IMR-90 (cell line): ENCODE results near the gene AP2B1. TPM values are rescaled to one million over a fixed set of nuclear protein-coding genes. Genes with fewer than 3 reads are reported as not detected.

ENCODE experiments used
- ATAC-seq: fragments of 200-7000 bp; cut with Tn5 transposase; 2 replicates; pipeline ENCODE4 v1.9.1; 2020; ENCODE audit warnings: low read depth, mild to moderate bottlenecking, moderate library complexity
- BruUV-seq: library from RNA; stranded (reverse); fragments of 400-500 nt; replicated peaks from 2 replicates; lab custom pipeline; 2021; lab: Mats Ljungman, UMichigan
- CTCF ChIA-PET: fragments of 300-600 bp; formaldehyde crosslinking; extraction: SDS; loops from one replicate; lab custom pipeline; 2021; ENCODE audit warnings: antibody characterized with exemption; lab: Yijun Ruan, JAX
- POLR2A ChIA-PET: fragments of 300-600 bp; sonication (Branson Sonifier 250); formaldehyde crosslinking; loops from one replicate; lab custom pipeline; 2022; ENCODE audit warnings: antibody characterized with exemption; ENCODE audit not compliant: unreplicated experiment; lab: Charles Lee
- DNase-seq: peaks from one replicate; pipeline ENCODE4 v3.0.0; 2013
- H2AFZ ChIP-seq: replicated peaks from 2 replicates; pipeline ENCODE3; 2013; ENCODE audit warnings: low read length, mild to moderate bottlenecking; ENCODE audit not compliant: poor library complexity
- H2AK5ac ChIP-seq: 2 replicates; pipeline ENCODE4 v1.6.1; 2013; ENCODE audit warnings: low read depth, low read length, inconsistent platforms
- H2AK9ac ChIP-seq: replicated peaks from 2 replicates; pipeline ENCODE3; 2013; ENCODE audit warnings: mild to moderate bottlenecking, low read depth, low read length, moderate library complexity; ENCODE audit not compliant: poor library complexity
- H2BK120ac ChIP-seq: 2 replicates; pipeline ENCODE4 v1.6.1; 2013; ENCODE audit warnings: low read depth, low read length, inconsistent platforms
- H2BK15ac ChIP-seq: 3 replicates; pipeline ENCODE4 v1.6.1; 2013; ENCODE audit warnings: low read depth, low read length, inconsistent platforms
- H2BK20ac ChIP-seq: 2 replicates; pipeline ENCODE4 v1.6.1; 2013; ENCODE audit warnings: low read depth, mild to moderate bottlenecking, inconsistent platforms, low read length, moderate library complexity
- H2BK5ac ChIP-seq: 2 replicates; pipeline ENCODE4 v1.6.1; 2013; ENCODE audit warnings: mild to moderate bottlenecking, low read depth, low read length, inconsistent platforms; ENCODE audit not compliant: poor library complexity, severe bottlenecking
- H3K14ac ChIP-seq: replicated peaks from 2 replicates; pipeline ENCODE4 v1.6.1; 2013; ENCODE audit warnings: low read depth, low read length, inconsistent platforms
- H3K18ac ChIP-seq: 2 replicates; pipeline ENCODE4 v1.6.1; 2013; ENCODE audit warnings: low read depth, low read length, control low read depth
- H3K23ac ChIP-seq: 2 replicates; pipeline ENCODE4 v1.6.1; 2013; ENCODE audit warnings: low read depth, low read length, inconsistent platforms
- H3K27ac ChIP-seq: 2 replicates; pipeline ENCODE4 v1.5.1; 2013; ENCODE audit warnings: mild to moderate bottlenecking, control low read depth, low read length; ENCODE audit not compliant: insufficient read depth
- H3K27me3 ChIP-seq: 2 replicates; pipeline ENCODE4 v1.6.1; 2013; ENCODE audit warnings: low read length; ENCODE audit not compliant: control insufficient read depth, insufficient read depth
- H3K36me3 ChIP-seq: 2 replicates; pipeline ENCODE4 v1.6.1; 2013; ENCODE audit warnings: low read length, mixed read lengths; ENCODE audit not compliant: control insufficient read depth, insufficient read depth
- H3K4ac ChIP-seq: 2 replicates; pipeline ENCODE4 v1.6.1; 2013; ENCODE audit warnings: low read depth, low read length, inconsistent platforms
- H3K4me1 ChIP-seq: 2 replicates; pipeline ENCODE4 v1.6.1; 2013; ENCODE audit warnings: low read length, mixed read lengths; ENCODE audit not compliant: control insufficient read depth, insufficient read depth
- H3K4me2 ChIP-seq: 2 replicates; pipeline ENCODE4 v1.6.1; 2013; ENCODE audit warnings: low read depth, mild to moderate bottlenecking, control low read depth, low read length, moderate library complexity
- H3K4me3 ChIP-seq: 2 replicates; pipeline ENCODE4 v1.5.1; 2013; ENCODE audit warnings: low read depth, mild to moderate bottlenecking, control low read depth, low read length, moderate library complexity; ENCODE audit not compliant: insufficient read depth
- H3K56ac ChIP-seq: 2 replicates; pipeline ENCODE4 v1.6.1; 2013; ENCODE audit warnings: low read length, inconsistent platforms; ENCODE audit not compliant: insufficient read depth; ENCODE audit errors: extremely low read depth
- H3K79me1 ChIP-seq, 2 experiments: 2 replicates each; pipeline ENCODE4 v1.6.1; 2013; ENCODE audit warnings: low read length in 2 of 2, inconsistent platforms in 1 of 2, low read depth in 1 of 2
- H3K9ac ChIP-seq: 2 replicates; pipeline ENCODE4 v1.6.1; 2013; ENCODE audit warnings: low read depth, low read length, control low read depth
- H3K9me1 ChIP-seq: 2 replicates; pipeline ENCODE4 v1.6.1; 2013; ENCODE audit warnings: low read length, inconsistent platforms; ENCODE audit not compliant: insufficient read depth
- H3K9me3 ChIP-seq: 2 replicates; pipeline ENCODE4 v1.6.1; 2013; ENCODE audit warnings: low read length; ENCODE audit not compliant: control insufficient read depth, insufficient read depth
- H4K20me1 ChIP-seq: 2 replicates; pipeline ENCODE4 v1.6.1; 2013; ENCODE audit warnings: low read length, inconsistent platforms; ENCODE audit not compliant: insufficient read depth
- H4K5ac ChIP-seq: 2 replicates; pipeline ENCODE4 v1.6.1; 2013; ENCODE audit warnings: mild to moderate bottlenecking, low read depth, low read length, control low read depth
- H4K8ac ChIP-seq, 2 experiments: 2 replicates each; pipeline ENCODE4 v1.6.1; 2013; ENCODE audit warnings: low read depth in 2 of 2, low read length in 2 of 2, control low read depth in 1 of 2, inconsistent platforms in 1 of 2
- H4K91ac ChIP-seq: 2 replicates; pipeline ENCODE4 v1.6.1; 2013; ENCODE audit warnings: low read depth, low read length, inconsistent platforms; ENCODE audit not compliant: insufficient read depth
- MXI1 ChIP-seq: IDR thresholded peaks from 2 replicates; pipeline ENCODE4 v1.6.1; 2012; ENCODE audit warnings: low read depth, mild to moderate bottlenecking, low read length, moderate library complexity, borderline replicate concordance
- RAD21 ChIP-seq: IDR thresholded peaks from 2 replicates; pipeline ENCODE4 v1.6.1; 2012; ENCODE audit warnings: low read length, improper control_type of control experiment
- RCOR1 ChIP-seq: IDR thresholded peaks from 2 replicates; pipeline ENCODE4 v1.6.1; 2012; ENCODE audit warnings: mild to moderate bottlenecking, low read length, improper control_type of control experiment; ENCODE audit not compliant: insufficient replicate concordance
- SMC3 ChIP-seq: fragments of 150-350 bp; IDR thresholded peaks from 2 replicates; pipeline ENCODE4 v1.6.1; 2016; ENCODE audit warnings: low read depth, mild to moderate bottlenecking, antibody characterized with exemption, low read length, moderate library complexity
- WGBS, 2 experiments: methylation state at CpG; one replicate each; pipeline versions ENCODE4 v1.1.5 to v1.1.7; 2013; ENCODE audit warnings: missing lambda C conversion rate in 2 of 2; ENCODE audit not compliant: insufficient read length in 1 of 2; ENCODE audit errors: extremely low coverage in 2 of 2; 5-methylcytosine and 5-hydroxymethylcytosine counted together
- dilution Hi-C: fragments of 300-500 bp; cut with HindIII; formaldehyde crosslinking; loops from one replicate; pipeline ENCODE4 v1.14.3; 2018; ENCODE audit warnings: low sequenced_read_pairs; ENCODE audit not compliant: unreplicated experiment
- in situ Hi-C: fragments of 300-500 bp; cut with MboI; formaldehyde crosslinking; loops from 3 replicates; pipeline ENCODE4 v1.14.3; 2019; ENCODE audit warnings: low sequenced_read_pairs, inconsistent platforms, mixed read lengths
- intact Hi-C: fragments of 100-400 bp; cut with micrococcal nuclease; formaldehyde crosslinking; loops from 2 replicates; pipeline ENCODE4 v1.10.0; 2022
- polyA plus RNA-seq, 3 experiments: library from polyadenylated mRNA; depleted of rRNA; stranded (reverse); fragments of >200 nt; gene quantifications; 2 replicates each; pipeline ENCODE4 v1.2.3, GENCODE V29; 2012; ENCODE audit warnings: low replicate concordance in 1 of 3
- total RNA-seq: library from RNA; depleted of rRNA; stranded (reverse); fragments of >200 nt; gene quantifications from 2 replicates; pipeline ENCODE4 v1.2.3, GENCODE V29; 2012

Gene AP2B1
- total and polyA plus RNA-seq, 2 of the 4 experiments (the other 2 are of a cell fraction): 102 to 125 TPM

DNA sequence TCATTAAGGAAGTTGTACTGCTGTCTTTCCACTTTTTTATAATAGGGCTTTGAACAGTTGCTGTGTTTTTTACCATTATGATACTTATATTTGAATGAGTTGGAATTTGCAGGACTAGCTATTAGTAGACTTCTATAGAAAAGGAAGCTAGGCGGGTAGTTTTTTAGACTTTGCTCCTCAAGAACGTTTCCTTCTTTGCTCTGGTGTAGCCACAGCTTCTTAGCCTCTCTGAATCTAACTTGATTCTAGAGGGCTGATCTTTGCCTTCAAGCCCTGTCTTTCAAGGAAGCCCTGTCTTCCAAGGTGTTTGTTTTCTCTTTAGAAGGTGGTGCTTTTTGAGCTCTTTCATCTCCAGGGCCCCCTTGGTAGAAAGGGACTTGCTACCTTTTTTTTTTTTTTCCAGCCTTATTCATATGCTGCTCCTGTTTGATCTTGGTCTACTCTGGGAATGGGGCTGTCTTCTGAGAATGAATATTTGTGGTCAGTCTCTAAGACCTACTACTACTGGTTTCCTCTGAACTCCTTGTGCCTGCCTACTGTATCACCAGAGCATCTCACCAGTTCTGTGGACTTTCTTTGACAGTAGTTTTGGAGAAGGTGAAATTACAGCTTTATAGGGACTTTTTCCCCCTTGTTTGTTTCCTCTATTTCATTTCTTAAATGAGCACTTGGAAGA is 92.0 kb downstream of the AP2B1 start:
- Histone ChIP-seq H2BK120ac (no peak overlapping the region), H3K4ac (no peak overlapping the region), H3K9me3 (no peaks in the 10 kb centered on the region), H3K27ac (no peak overlapping the region), H4K5ac (no peak overlapping the region), H4K8ac (no peak overlapping the region), H4K91ac (no peak overlapping the region), H3K9ac (no peak overlapping the region), H4K20me1 (no peaks in the 10 kb centered on the region), H3K14ac (no peak overlapping the region), H3K79me1 (peaks cover 8 to 16% of the 10 kb centered on the region in 2 experiments; a peak in 3 of 4 replicates), H3K56ac (no peak overlapping the region), H3K23ac (no peak overlapping the region), H2AK9ac (no peak overlapping the region), H3K27me3 (no peaks in the 10 kb centered on the region), H2BK20ac (no peak overlapping the region), H3K4me1 (no peaks in the 10 kb centered on the region), H2AFZ (no peak overlapping the region), H3K4me2 (no peak overlapping the region), H2BK15ac (no peak overlapping the region), H3K9me1 (no peaks in the 10 kb centered on the region), H3K18ac (no peak overlapping the region), H2BK5ac (no peak overlapping the region), H2AK5ac (no peak overlapping the region), H3K36me3 (peaks cover 27% of the 10 kb centered on the region), H3K4me3 (no peak overlapping the region)
- no CpG with 5 or more reads among the region's 2 CpGs for WGBS, 2 experiments
- ATAC-seq (no peak), DNase-seq (no peak)
- TF ChIP-seq RCOR1 (no peak), RAD21 (no peak), SMC3 (no peak), MXI1 (no peak)
- ChIA-PET POLR2A (interaction anchor here (0.6 kb wide), 2 partner anchors 35 to 40 kb away, joined by 3 to 6 read pairs; no protein-coding TSS in a partner anchor), CTCF (interaction anchor here (0.6 to 1.3 kb wide), 3 partner anchors 10 to 421 kb away, joined by 3 to 4 read pairs (median 3); no protein-coding TSS in a partner anchor)
- BruUV-seq: no TSS peak
- intact Hi-C loops (loop anchor here (5.0 kb wide), 1 partner anchor 33 kb away; no protein-coding TSS in a partner anchor), dilution Hi-C loops (no loop called here), in situ Hi-C loops (no loop called here)
